ENCODE data around the gene SLC16A14. TPM values are rescaled to one million over a fixed set of nuclear protein-coding genes. Genes with fewer than 3 reads are reported as not detected.

SLC16A14 gene
- total RNA-seq, 2 donors from 2014 or later = 0.54 to 3.0 TPM

- ATAC-seq (ENCODE audit: insufficient number of reproducible peaks, low FRiP score, low read depth) (no peak), DNase-seq (ENCODE audit: low spot score) (no peak)
- Histone ChIP-seq H3K4me1 (ENCODE audit: control insufficient read depth in 1 of 2, low read depth in 2 of 2) (no peaks in the 10 kb centered on the region), H3K36me3 (no peaks in the 10 kb centered on the region), H3K27ac (no peak overlapping the region), H3K4me3 (no peak overlapping the region), H3K27me3 (replicated peaks; ENCODE audit: insufficient read depth) (no peaks in the 10 kb centered on the region), H3K9me3 (no peaks in the 10 kb centered on the region)
- TF ChIP-seq, protein P1, sequence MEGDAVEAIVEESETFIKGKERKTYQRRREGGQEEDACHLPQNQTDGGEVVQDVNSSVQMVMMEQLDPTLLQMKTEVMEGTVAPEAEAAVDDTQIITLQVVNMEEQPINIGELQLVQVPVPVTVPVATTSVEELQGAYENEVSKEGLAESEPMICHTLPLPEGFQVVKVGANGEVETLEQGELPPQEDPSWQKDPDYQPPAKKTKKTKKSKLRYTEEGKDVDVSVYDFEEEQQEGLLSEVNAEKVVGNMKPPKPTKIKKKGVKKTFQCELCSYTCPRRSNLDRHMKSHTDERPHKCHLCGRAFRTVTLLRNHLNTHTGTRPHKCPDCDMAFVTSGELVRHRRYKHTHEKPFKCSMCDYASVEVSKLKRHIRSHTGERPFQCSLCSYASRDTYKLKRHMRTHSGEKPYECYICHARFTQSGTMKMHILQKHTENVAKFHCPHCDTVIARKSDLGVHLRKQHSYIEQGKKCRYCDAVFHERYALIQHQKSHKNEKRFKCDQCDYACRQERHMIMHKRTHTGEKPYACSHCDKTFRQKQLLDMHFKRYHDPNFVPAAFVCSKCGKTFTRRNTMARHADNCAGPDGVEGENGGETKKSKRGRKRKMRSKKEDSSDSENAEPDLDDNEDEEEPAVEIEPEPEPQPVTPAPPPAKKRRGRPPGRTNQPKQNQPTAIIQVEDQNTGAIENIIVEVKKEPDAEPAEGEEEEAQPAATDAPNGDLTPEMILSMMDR (IDR thresholded peaks at IDR 0.05) = no peak
These were observed 16.5 kb upstream of the SLC16A14 start for GRCh38 chr2:230085201-230085600.

DNA sequence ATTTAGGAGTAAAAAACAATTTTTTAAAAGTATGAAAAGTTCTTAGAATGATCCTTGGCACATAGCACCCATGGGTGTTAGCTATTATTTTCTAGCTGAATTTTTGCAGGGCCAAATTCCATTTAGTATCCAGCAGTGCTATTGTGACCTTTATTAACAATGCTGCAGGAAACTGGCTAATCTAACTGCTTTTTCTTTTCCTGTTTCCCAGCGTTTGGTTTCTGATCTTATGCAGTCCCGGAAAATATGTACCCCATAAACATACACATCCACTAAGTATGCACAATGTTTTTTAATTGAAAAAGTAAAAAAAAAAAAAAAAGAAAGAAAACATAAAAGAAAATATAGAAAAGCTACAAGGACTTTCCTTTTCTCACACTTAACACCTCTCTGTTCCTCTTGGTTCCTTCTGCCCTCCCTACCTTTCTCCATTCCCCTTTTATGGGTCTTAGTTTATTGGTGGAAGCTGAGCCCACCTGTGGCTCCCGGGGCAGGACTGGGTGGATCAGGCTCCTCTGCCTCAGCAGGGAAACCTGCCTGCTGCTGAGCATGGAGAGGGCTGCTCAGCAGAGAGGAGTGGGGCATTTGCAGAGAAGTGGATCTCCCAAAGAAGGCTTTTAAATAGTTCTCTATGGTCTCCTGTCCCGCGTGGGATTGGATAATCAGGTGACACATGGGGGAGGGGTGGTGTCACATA is 9.3 kb upstream of the SLC16A14 start:
- Histone ChIP-seq H3K4me1 (ENCODE audit: control insufficient read depth in 1 of 2, low read depth in 2 of 2) (no peaks in the 10 kb centered on the region), H3K9me3 (no peaks in the 10 kb centered on the region), H3K36me3 (no peaks in the 10 kb centered on the region), H3K27me3 (replicated peaks; ENCODE audit: insufficient read depth) (no peaks in the 10 kb centered on the region), H3K4me3 (no peak overlapping the region), H3K27ac (no peak overlapping the region)
- no peak for ATAC-seq (ENCODE audit: insufficient number of reproducible peaks, low FRiP score, low read depth)
- no peak for DNase-seq (ENCODE audit: low spot score)
- TF ChIP-seq, protein P1 (IDR thresholded peaks at IDR 0.05) = no peak

- H3K4me3 ChIP-seq = no peak overlapping the region
- no peaks in the 10 kb centered on the region for H3K9me3 ChIP-seq
- TF ChIP-seq, protein P1 (IDR thresholded peaks at IDR 0.05) = no peak
- ATAC-seq (ENCODE audit: insufficient number of reproducible peaks, low FRiP score, low read depth) (no peak), DNase-seq (ENCODE audit: low spot score) (no peak)
- H3K27me3 ChIP-seq (replicated peaks; ENCODE audit: insufficient read depth) = no peaks in the 10 kb centered on the region
- no peaks in the 10 kb centered on the region for H3K4me1 ChIP-seq (ENCODE audit: control insufficient read depth in 1 of 2, low read depth in 2 of 2)
- H3K36me3 ChIP-seq = no peaks in the 10 kb centered on the region
- H3K27ac ChIP-seq = no peak overlapping the region
These were observed 8.1 kb upstream of the SLC16A14 start for GRCh38 chr2:230076819-230077218.

GRCh38 chr2:230075988-230076631 is 7.4 kb upstream of the SLC16A14 start:
- Histone ChIP-seq H3K27ac (no peak overlapping the region), H3K9me3 (no peaks in the 10 kb centered on the region), H3K4me1 (ENCODE audit: control insufficient read depth in 1 of 2, low read depth in 2 of 2) (no peaks in the 10 kb centered on the region), H3K4me3 (no peak overlapping the region), H3K27me3 (replicated peaks; ENCODE audit: insufficient read depth) (no peaks in the 10 kb centered on the region), H3K36me3 (no peaks in the 10 kb centered on the region)
- TF ChIP-seq, protein P1 (IDR thresholded peaks at IDR 0.05) = no peak
- DNase-seq (ENCODE audit: low spot score) (no peak), ATAC-seq (ENCODE audit: insufficient number of reproducible peaks, low FRiP score, low read depth) (no peak)

DNA sequence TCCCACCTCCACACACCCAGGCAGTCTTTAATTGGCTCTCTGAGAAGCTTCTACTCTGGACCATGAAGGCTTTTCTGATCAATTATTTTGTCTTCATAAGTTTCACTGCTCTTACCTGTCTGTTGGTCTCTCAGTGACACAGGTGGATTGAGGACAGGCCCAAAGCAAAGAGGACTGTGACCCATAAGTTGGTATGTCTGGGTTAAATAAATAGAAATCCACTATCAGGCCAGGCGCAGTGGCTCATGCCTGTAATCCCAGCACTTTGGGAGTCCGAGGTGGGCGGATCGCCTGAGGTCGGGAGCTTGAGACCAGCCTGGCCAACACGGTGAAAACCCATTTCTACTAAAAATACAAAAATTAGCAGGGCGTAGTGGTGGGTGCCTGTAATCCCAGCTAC is 2.7 kb upstream of the SLC16A14 start:
- TF ChIP-seq, protein P1 (IDR thresholded peaks at IDR 0.05) = no peak

More for the DNA sequence above, 2.7 kb upstream of the SLC16A14 start:
- Histone ChIP-seq H3K4me3 (no peak overlapping the region), H3K4me1 (ENCODE audit: control insufficient read depth in 1 of 2, low read depth in 2 of 2) (peaks cover 4 to 10% of the 10 kb centered on the region in 2 donors), H3K27ac (no peak overlapping the region), H3K27me3 (replicated peaks; ENCODE audit: insufficient read depth) (no peaks in the 10 kb centered on the region), H3K9me3 (no peaks in the 10 kb centered on the region), H3K36me3 (no peaks in the 10 kb centered on the region)
- DNase-seq (ENCODE audit: low spot score) (no peak), ATAC-seq (ENCODE audit: insufficient number of reproducible peaks, low FRiP score, low read depth) (no peak)

All from thoracic aorta (tissue), 2 donors.